ENCODE results near the gene MARCHF6. TPM values are rescaled to one million over a fixed set of nuclear protein-coding genes. Genes with fewer than 3 reads are reported as not detected.

Gene MARCHF6
- total and polyA plus RNA-seq, 10 donors, result 62.0 to 168 (median 112) TPM

GRCh38 chr5:10335711-10336470 lies 17.6 kb upstream of the MARCHF6 start:
- 87 to 96% (median 90%) methylated on average over 14 of the region's 14 CpGs for WGBS, 5 donors
- DNase-seq, result no peak
- H3K36me3 ChIP-seq, result no peaks in the 10 kb centered on the region
- no peak for TF ChIP-seq POLR2AphosphoS5 (IDR thresholded peaks at IDR 0.05)
- no peak for TF ChIP-seq POLR2A (IDR thresholded peaks at IDR 0.05)
- TF ChIP-seq CTCF (IDR thresholded peaks at IDR 0.05 in 8 of 11, conservative IDR thresholded peaks at IDR 0.05 in 3 of 11), result no peak
- no peaks in the 10 kb centered on the region for H3K9me3 ChIP-seq
- peaks cover 3 to 19% (median 17%) of the 10 kb centered on the region in 6 donors for H3K4me1 ChIP-seq
- peaks cover 0 to 30% (median 19%) of the 10 kb centered on the region in 7 donors for H3K27me3 ChIP-seq (replicated peaks in 1 of 7)
- H3K4me3 ChIP-seq, result no peak overlapping the region
- intact Hi-C loops (cut with DNase I; ENCODE audit: low total_unique reads), result no loop called here
- H3K27ac ChIP-seq, result no peak overlapping the region

GRCh38 chr5:10337107-10337506 lies 16.4 kb upstream of the MARCHF6 start:
- no peak overlapping the region for H3K4me3 ChIP-seq
- WGBS, 5 donors, result 94 to 100% (median 95%) methylated on average over 4 of the region's 4 CpGs
- no peak overlapping the region for H3K27ac ChIP-seq
- H3K36me3 ChIP-seq, result no peaks in the 10 kb centered on the region
- peaks cover 0 to 29% (median 19%) of the 10 kb centered on the region in 7 donors for H3K27me3 ChIP-seq (replicated peaks in 1 of 7)
- no peak for DNase-seq
- no peaks in the 10 kb centered on the region for H3K9me3 ChIP-seq
- TF ChIP-seq POLR2A (IDR thresholded peaks at IDR 0.05) (no peak), CTCF (IDR thresholded peaks at IDR 0.05 in 8 of 11, conservative IDR thresholded peaks at IDR 0.05 in 3 of 11) (no peak), POLR2AphosphoS5 (IDR thresholded peaks at IDR 0.05) (no peak)
- intact Hi-C loops (cut with DNase I; ENCODE audit: low total_unique reads), result no loop called here
- H3K4me1 ChIP-seq, result peaks cover 3 to 19% (median 17%) of the 10 kb centered on the region in 6 donors

GRCh38 chr5:10337986-10338385 lies 15.5 kb upstream of the MARCHF6 start:
- WGBS, 5 donors, result 79 to 90% (median 85%) methylated on average over 4 of the region's 4 CpGs
- H3K27ac ChIP-seq, result no peak overlapping the region
- intact Hi-C loops (cut with DNase I; ENCODE audit: low total_unique reads), result no loop called here
- no peaks in the 10 kb centered on the region for H3K36me3 ChIP-seq
- peaks cover 1 to 13% (median 12%) of the 10 kb centered on the region in 6 donors for H3K4me1 ChIP-seq
- no peaks in the 10 kb centered on the region for H3K9me3 ChIP-seq
- no peak overlapping the region for H3K4me3 ChIP-seq
- TF ChIP-seq CTCF (IDR thresholded peaks at IDR 0.05 in 8 of 11, conservative IDR thresholded peaks at IDR 0.05 in 3 of 11), result no peak
- TF ChIP-seq POLR2A (IDR thresholded peaks at IDR 0.05), result no peak
- H3K27me3 ChIP-seq (replicated peaks in 1 of 7), result peaks cover 0 to 20% (median 17%) of the 10 kb centered on the region in 7 donors
- DNase-seq, result no peak

GRCh38 chr5:10338686-10339057 lies 14.8 kb upstream of the MARCHF6 start:
- Histone ChIP-seq H3K4me3 (no peak overlapping the region), H3K9me3 (no peaks in the 10 kb centered on the region), H3K36me3 (no peaks in the 10 kb centered on the region), H3K4me1 (peaks cover 0 to 6% (median 5%) of the 10 kb centered on the region in 6 donors), H3K27ac (no peak overlapping the region), H3K27me3 (replicated peaks in 1 of 7) (peaks cover 0 to 14% (median 10%) of the 10 kb centered on the region in 7 donors)
- no peak for DNase-seq
- intact Hi-C loops (cut with DNase I; ENCODE audit: low total_unique reads), result no loop called here
- WGBS, 5 donors, result 87 to 94% (median 93%) methylated on average over 2 of the region's 2 CpGs
- no peak for TF ChIP-seq CTCF (IDR thresholded peaks at IDR 0.05 in 8 of 11, conservative IDR thresholded peaks at IDR 0.05 in 3 of 11)
- TF ChIP-seq POLR2A (IDR thresholded peaks at IDR 0.05), result no peak
- TF ChIP-seq POLR2AphosphoS5 (IDR thresholded peaks at IDR 0.05), result no peak
